ENCODE results near the gene DIP2B.

DNA sequence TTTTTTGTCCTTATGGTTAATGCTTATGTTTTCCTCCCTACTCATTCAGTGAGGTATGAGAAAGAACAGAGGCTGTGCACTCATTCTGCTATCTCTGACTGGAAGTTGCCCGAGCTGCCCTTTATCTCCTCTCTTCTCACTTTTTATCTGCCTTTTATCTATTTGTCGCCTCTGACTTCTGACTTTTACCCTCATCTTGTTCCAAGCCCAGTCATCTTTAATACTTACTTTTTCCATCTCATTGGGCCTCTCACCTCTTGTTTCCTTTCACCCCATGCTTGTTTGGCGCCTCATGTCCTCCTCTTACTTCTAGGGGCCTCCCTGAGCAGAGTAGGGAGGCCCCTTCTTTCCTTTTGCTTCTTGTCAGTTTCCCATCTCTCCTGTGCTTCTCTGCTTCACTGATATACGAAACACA, 50.7 kb downstream of the DIP2B start:
- TF ChIP-seq, protein P1, sequence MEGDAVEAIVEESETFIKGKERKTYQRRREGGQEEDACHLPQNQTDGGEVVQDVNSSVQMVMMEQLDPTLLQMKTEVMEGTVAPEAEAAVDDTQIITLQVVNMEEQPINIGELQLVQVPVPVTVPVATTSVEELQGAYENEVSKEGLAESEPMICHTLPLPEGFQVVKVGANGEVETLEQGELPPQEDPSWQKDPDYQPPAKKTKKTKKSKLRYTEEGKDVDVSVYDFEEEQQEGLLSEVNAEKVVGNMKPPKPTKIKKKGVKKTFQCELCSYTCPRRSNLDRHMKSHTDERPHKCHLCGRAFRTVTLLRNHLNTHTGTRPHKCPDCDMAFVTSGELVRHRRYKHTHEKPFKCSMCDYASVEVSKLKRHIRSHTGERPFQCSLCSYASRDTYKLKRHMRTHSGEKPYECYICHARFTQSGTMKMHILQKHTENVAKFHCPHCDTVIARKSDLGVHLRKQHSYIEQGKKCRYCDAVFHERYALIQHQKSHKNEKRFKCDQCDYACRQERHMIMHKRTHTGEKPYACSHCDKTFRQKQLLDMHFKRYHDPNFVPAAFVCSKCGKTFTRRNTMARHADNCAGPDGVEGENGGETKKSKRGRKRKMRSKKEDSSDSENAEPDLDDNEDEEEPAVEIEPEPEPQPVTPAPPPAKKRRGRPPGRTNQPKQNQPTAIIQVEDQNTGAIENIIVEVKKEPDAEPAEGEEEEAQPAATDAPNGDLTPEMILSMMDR (IDR thresholded peaks at IDR 0.05 in 8 of 11, conservative IDR thresholded peaks at IDR 0.05 in 3 of 11): no peak
- TF ChIP-seq POLR2A (IDR thresholded peaks at IDR 0.05): no peak
- TF ChIP-seq POLR2AphosphoS5 (IDR thresholded peaks at IDR 0.05): no peak

Measured in spleen (tissue), 7 donors.